Muscle layer of colon (tissue), 2 donors: ENCODE measurements around the gene PLS1.
"Not testable (repeated sequence)": the region's sequence is repeated elsewhere in the genome, so short reads cannot be mapped to it uniquely, and the experiment has no call there.

Experiments
- H3K27ac ChIP-seq: one replicate; pipeline ENCODE4 v1.7.0; 2013; ENCODE audit warnings: low read depth, mild to moderate bottlenecking, low read length, moderate library complexity
- H3K27me3 ChIP-seq, 2 donors: one replicate each; pipeline ENCODE4 v1.7.0; 2013; ENCODE audit warnings: low read length in 2 of 2, mild to moderate bottlenecking in 2 of 2; ENCODE audit not compliant: insufficient read depth in 2 of 2, control insufficient read depth in 1 of 2
- H3K36me3 ChIP-seq: one replicate; pipeline ENCODE4 v1.7.0; 2013; ENCODE audit warnings: mild to moderate bottlenecking, low read length; ENCODE audit not compliant: insufficient read depth
- H3K4me1 ChIP-seq: one replicate; pipeline ENCODE4 v1.7.0; 2013; ENCODE audit warnings: mild to moderate bottlenecking, low read length; ENCODE audit not compliant: insufficient read depth
- H3K4me3 ChIP-seq, 2 donors: one replicate each; pipeline ENCODE4 v1.7.0; 2013; ENCODE audit warnings: low read length in 2 of 2, low read depth in 1 of 2, mild to moderate bottlenecking in 1 of 2, moderate library complexity in 1 of 2
- H3K9ac ChIP-seq: one replicate; pipeline ENCODE4 v1.7.0; 2013; ENCODE audit warnings: low read length
- H3K9me3 ChIP-seq: one replicate; pipeline ENCODE4 v1.7.0; 2013; ENCODE audit warnings: mild to moderate bottlenecking, low read length
- donor health status: abdominal sarcoma.
- donor health status: Adenocarcinoma of cecum.

The PLS1 gene

DNA sequence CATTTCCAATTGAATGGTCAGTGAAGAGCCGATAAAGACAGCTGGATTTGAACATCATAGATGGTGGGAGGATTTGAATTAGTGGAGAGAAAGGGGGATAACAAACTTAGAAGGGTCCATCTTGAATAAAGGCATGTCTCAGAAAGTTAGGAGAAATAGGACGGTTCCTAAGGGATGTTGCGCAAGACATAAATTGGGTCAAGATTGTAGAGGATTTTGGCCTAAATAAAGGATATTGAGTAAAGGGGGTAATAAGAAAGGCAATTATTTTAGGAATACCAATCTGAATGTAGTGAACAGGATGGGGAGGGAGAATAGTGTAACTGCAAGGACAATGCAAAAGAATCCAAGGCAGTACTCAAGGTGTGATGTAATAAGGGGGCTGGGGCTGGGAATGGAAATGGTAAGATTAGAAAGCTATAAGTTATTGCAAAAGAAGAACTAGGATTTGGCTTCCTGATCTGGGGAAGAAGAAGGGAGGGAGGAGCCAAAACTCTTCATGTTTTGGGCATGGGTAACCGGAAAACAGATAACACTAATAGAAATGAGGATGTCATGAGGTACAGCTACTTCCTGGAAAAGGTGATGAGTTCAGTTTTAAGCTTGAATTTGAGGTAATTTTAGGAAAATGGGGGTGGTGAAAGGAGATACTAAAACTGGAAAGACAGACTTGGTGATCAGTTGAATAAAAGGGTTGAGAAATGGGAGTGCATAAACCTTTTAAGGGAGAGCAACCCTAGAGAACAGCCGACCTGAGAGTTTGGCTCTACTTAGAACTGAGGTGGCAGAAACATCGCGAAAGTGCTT lies 110.3 kb downstream of the PLS1 start:
- Histone ChIP-seq H3K36me3 (no peaks in the 10 kb centered on the region), H3K27ac (no peak overlapping the region), H3K9me3 (no peaks in the 10 kb centered on the region), H3K27me3 (no peaks in the 10 kb centered on the region), H3K4me3 (no peak overlapping the region), H3K4me1 (no peaks in the 10 kb centered on the region), H3K9ac (no peak overlapping the region)

DNA sequence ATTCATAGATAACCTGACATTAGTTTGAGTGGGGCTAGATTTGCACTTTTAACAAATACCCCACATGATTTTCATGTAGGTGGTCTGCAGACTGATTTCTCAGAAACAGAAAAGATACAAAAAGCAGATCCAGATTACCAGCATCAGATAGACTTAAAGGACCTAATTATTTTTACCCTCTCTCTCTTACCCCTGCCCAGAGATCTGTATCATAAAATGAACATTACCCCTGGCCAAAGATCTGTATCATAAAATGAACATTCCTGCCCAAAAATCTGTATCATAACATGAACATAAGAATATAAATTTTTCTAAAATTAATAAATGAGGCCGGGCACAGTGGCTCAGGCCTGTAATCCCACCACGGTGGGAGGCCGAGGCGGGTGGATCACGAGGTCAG lies 113.0 kb downstream of the PLS1 start:
- Histone ChIP-seq H3K4me3 (no peak overlapping the region), H3K4me1 (no peaks in the 10 kb centered on the region), H3K9ac (no peak overlapping the region), H3K27me3 (no peaks in the 10 kb centered on the region), H3K27ac (no peak overlapping the region), H3K36me3 (no peaks in the 10 kb centered on the region), H3K9me3 (no peaks in the 10 kb centered on the region)

DNA sequence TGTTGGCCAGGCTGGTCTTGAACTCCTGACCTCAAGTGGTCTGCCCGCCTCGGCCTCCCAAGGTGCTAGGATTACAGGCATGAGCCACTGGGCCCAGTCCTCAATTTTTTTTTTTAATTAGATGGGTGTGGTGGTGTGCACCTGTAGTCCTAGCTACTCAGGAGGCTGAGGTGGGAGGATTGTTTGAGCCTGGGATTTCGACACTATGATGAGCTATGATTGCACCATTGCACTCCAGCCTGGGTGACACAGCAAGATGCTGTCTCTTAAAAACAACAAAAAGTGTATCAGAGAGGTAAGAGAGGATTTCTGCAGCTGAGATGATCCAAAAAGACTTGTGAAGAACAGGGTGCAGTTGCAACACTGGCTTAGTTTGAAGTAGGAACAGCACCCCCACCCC lies 118.7 kb downstream of the PLS1 start:
- not testable (repeated sequence) for H3K27ac ChIP-seq, H3K27me3 ChIP-seq, H3K9ac ChIP-seq, H3K4me1 ChIP-seq, H3K4me3 ChIP-seq, H3K9me3 ChIP-seq, H3K36me3 ChIP-seq

DNA sequence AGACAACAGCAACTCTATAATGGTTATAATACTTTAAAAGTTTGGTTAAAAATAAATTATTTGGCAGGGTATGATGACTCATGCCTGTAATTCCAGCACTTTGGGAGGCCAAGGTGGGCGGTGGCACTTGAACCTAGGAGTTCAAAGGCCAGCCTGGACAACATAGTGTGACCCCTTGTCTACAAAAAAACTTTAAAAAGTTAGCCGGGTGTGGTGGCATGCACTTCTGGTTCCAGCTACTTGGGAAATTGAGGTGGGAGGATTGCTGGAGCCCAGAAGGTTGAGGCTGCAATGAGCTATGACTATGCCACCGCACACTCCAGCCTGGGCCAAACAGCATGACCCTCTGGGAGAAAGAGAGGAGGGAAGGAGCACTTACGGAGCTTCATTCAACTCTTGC lies 119.9 kb downstream of the PLS1 start:
- Histone ChIP-seq H3K4me1 (no peaks in the 10 kb centered on the region), H3K4me3 (no peak overlapping the region), H3K9me3 (no peaks in the 10 kb centered on the region), H3K9ac (no peak overlapping the region), H3K36me3 (no peaks in the 10 kb centered on the region), H3K27me3 (no peaks in the 10 kb centered on the region), H3K27ac (no peak overlapping the region)

DNA sequence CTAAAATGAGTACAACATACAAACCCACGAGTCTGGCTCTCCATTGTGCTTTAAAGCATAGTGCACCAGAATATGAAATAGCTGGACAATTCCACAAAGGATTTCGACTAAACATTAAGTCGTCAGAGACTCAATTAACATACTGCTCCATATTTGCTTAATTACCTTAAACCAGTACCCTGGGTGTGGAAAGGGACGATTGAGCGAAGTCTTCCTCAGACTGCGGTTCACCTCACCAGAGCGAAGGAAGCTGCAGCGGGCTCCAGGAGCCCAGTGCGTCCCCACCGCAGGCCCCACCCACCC lies 127.4 kb downstream of the PLS1 start:
- no peak overlapping the region for H3K27ac ChIP-seq
- H3K4me3 ChIP-seq, result peak overlapping the region; percentile 50 to 92
- H3K27me3 ChIP-seq, result no peaks in the 10 kb centered on the region
- no peaks in the 10 kb centered on the region for H3K9me3 ChIP-seq
- no peaks in the 10 kb centered on the region for H3K36me3 ChIP-seq
- no peak overlapping the region for H3K9ac ChIP-seq
- peaks cover 7% of the 10 kb centered on the region for H3K4me1 ChIP-seq

DNA sequence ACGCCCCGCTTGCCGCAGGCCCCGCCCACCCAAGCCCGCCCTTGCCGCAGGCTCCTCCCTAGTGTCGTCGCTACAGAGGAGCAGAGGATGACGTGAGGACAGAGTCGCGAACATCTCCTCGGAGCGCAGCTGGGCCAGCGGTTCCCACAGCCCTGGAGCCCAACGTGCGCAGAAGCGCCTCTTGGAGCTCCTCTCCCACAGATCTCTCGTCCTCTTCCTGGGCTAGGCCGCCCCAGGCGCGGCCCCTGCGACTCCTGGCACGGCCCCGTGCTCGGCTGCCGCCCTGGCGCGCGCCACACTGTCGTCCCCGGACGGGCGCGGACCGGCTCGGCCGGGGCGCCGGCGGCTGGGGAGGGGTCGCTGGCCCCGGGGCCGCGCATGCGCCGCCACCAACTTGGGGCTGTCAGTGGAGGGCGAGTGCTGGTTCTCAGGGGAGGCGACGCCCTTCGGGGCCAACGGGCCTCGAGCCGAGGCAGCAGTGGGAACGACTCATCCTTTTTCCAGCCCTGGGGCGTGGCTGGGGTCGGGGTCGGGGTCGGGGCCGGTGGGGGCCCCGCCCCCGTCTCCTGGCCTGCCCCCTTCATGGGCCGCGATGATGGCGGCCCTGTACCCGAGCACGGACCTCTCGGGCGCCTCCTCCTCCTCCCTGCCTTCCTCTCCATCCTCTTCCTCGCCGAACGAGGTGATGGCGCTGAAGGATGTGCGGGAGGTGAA lies 127.9 kb downstream of the PLS1 start, which contains the start of gene TRPC1:
TRPC1 (plus strand) TSS at position 67 of the 714 bp plus-strand sequence; CDS start at position 593, 526 bp downstream.
- Histone ChIP-seq H3K27ac (peak within 1 kb of the TSS; percentile 80), H3K36me3 (no peaks in the 10 kb centered on the region), H3K9me3 (no peaks in the 10 kb centered on the region), H3K27me3 (no peaks in the 10 kb centered on the region), H3K9ac (peak within 1 kb of the TSS; percentile 81), H3K4me1 (peaks cover 7% of the 10 kb centered on the region), H3K4me3 (peak within 1 kb of the TSS; percentile 92 to 96)

DNA sequence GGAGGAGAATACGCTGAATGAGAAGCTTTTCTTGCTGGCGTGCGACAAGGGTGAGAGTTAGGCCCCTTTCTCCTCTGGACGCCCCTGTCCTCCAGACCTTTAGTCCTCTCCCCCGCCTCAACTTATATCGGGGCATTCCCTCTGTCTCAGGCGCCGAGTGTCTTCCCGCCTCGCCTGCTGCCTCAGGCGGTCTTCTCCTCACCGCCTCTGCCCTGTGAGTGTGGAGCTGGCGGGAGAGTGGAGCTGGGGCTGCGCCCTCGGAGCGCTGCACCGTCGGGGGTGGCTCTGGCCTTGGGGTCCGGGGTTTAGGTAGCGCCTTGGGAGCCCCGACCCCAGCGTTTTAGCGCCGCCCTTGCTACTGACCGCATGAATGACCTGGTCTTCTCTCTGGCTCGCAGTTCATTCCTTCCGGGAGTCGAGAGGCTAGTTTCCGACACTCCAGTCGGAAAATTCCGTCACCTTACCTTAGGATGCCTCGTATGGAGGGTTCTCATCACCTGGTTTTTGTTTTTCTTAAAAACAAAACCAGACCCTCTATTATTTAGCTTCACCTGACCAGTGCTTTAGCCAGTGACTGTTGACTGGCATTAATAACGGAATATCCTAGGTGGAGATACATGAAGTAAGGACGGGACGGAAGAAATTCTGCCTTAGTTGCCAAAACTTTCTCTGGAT lies 128.6 kb downstream of the PLS1 start:
- Histone ChIP-seq H3K36me3 (no peaks in the 10 kb centered on the region), H3K27me3 (no peaks in the 10 kb centered on the region), H3K4me1 (peaks cover 7% of the 10 kb centered on the region), H3K9me3 (no peaks in the 10 kb centered on the region), H3K9ac (peak overlapping the region; percentile 81), H3K4me3 (peak overlapping the region; percentile 92 to 96), H3K27ac (peak overlapping the region; percentile 80)

DNA sequence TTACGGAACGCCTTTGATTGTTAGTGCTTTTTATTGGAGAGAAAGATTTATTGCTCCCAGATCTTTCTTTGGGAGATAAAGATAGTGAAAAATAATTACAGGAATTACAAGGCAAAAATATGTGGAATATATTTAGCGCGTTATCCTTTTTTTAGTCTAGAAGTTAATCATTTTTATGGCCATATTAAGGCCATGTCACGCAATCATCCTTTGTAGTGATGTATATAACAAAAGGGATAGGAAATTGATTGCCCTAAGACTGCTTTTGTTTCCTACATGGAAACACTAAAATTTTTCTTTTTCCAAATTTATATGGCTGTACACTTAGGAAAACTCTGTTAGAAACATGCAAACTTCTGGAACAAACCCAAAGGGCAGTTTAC lies 129.2 kb downstream of the PLS1 start:
- Histone ChIP-seq H3K4me3 (peak overlapping the region; percentile 92 to 96), H3K9ac (peak overlapping the region; percentile 81), H3K9me3 (no peaks in the 10 kb centered on the region), H3K27ac (no peak overlapping the region), H3K27me3 (no peaks in the 10 kb centered on the region), H3K36me3 (no peaks in the 10 kb centered on the region), H3K4me1 (peaks cover 7% of the 10 kb centered on the region)

DNA sequence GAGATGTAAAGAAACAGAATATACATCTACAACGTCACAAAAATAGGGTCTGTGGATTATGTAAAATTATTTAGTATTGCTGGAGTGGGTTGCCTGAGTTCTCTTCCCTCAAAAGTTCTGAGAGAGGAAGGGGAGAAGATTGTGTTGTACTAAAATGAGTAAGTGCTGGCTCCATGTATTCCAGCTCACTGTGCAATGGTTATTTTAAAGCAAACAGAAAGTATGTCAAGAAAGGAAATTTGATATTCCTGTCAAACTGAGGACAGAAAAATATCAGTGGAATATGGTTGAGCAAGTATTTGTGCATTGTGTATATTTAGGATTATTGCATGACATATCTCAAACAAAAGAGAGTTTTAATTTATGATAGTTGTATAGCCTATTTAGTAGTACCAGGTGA lies 129.8 kb downstream of the PLS1 start:
- H3K4me1 ChIP-seq, result peaks cover 7% of the 10 kb centered on the region
- no peaks in the 10 kb centered on the region for H3K36me3 ChIP-seq
- H3K27me3 ChIP-seq, result no peaks in the 10 kb centered on the region
- no peak overlapping the region for H3K9ac ChIP-seq
- no peak overlapping the region for H3K27ac ChIP-seq
- H3K4me3 ChIP-seq, result no peak overlapping the region
- H3K9me3 ChIP-seq, result no peaks in the 10 kb centered on the region

DNA sequence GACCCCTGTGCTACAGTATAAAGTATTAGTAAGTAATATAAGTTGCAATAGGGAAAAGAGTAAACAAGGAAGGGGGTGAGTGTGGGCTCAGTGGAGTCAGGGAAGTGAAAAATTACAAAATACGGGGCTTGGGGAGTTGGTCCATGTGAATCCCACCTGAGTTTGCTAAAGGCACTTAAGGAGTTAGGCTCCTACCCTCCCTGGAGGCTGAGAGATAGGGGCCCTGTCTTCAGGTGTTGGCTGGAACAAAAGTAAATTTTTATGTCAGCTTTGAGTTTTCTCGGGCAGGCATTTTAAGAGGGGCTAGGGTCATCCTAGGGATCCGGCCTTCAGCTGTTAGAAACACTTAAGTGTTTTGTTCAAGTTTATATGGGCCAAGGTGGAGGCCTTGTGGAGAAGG lies 135.9 kb downstream of the PLS1 start:
- Histone ChIP-seq H3K9ac (no peak overlapping the region), H3K4me3 (no peak overlapping the region), H3K27ac (no peak overlapping the region), H3K4me1 (no peaks in the 10 kb centered on the region), H3K27me3 (no peaks in the 10 kb centered on the region), H3K9me3 (no peaks in the 10 kb centered on the region), H3K36me3 (no peaks in the 10 kb centered on the region)

DNA sequence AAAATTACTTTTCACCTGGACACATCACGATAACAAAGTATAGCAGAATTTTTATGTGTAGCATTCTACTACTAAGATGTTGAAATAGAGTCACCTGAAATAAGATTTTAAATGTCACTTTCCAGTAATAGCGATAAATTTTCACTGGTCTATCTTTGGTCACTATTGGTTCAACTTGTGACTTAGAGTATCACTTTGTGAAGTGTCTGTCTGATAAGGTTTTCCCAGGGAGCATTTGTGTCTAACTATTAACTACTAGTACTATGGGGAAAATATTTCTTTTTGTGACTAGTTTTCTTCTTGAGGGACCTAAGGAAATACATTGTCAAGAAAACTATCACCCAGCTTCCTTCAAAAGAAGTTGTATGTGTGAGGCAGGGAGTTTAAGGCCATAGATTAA lies 138.6 kb downstream of the PLS1 start:
- Histone ChIP-seq H3K4me1 (no peaks in the 10 kb centered on the region), H3K9ac (no peak overlapping the region), H3K9me3 (no peaks in the 10 kb centered on the region), H3K36me3 (no peaks in the 10 kb centered on the region), H3K27ac (no peak overlapping the region), H3K4me3 (no peak overlapping the region), H3K27me3 (no peaks in the 10 kb centered on the region)
